ENCODE results near the gene SP3.
A peak's percentile ranks its signal among the peaks of the same experiment; 100 is the strongest.

SP3 gene

DNA sequence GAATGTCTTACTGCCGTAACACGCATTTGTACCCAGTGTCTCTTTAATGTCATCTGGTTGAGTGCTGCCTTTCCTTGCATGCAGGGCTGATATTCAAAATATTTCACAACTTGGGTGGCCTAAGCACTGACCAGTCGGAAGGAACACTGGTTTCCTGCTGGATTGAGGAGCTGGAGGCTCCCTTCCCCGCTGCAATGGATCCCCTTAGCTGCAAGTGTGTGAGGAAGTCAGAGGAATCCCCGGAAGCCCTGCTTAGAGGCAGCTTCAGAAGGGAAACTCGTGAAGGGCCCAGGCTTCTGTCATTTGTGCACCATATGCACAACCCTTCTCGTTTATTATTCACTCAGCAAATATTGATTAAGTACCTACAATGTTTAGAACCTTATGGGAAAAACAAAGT is 33.2 kb upstream of the SP3 start:
- DNase-seq (ENCODE audit: insufficient read length, low spot score) (no peak), FAIRE-seq (no peak)
- no peak for TF ChIP-seq PAX5 (IDR thresholded peaks at IDR 0.05; ENCODE audit: insufficient read depth, low read length, severe bottlenecking)
- TF ChIP-seq POLR2AphosphoS5 (IDR thresholded peaks at IDR 0.05; ENCODE audit: low read depth, low read length), result no peak
- TF ChIP-seq TAF1 (IDR thresholded peaks at IDR 0.05; ENCODE audit: low read depth, low read length), result no peak
- TF ChIP-seq POU2F2 (IDR thresholded peaks at IDR 0.05; ENCODE audit: low read depth, low read length), result no peak
- TF ChIP-seq POLR2A (IDR thresholded peaks at IDR 0.05; ENCODE audit: low read depth, low read length), result no peak
- no peak for TF ChIP-seq SPI1 (IDR thresholded peaks at IDR 0.05; ENCODE audit: low read depth, low read length)

DNA sequence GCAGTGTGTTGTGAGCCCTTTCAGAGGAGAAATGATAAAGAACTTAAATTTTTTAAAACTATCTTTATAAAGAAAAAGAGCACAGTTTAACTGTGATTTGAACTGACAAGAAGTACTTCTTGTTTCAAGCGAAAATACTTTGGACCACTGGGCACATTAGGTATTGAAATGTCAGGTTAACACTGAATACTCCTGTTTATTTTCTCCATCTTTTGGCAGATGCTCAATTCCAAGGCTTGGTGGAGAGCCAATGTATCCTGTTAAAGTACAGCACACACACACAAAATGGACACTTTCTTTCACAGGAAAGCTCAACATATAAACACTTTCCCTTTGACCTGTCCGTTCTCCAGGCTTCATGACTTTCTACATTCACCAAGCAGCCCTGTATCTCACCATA is 32.6 kb upstream of the SP3 start:
- DNase-seq (ENCODE audit: insufficient read length, low spot score), result no peak
- TF ChIP-seq PAX5 (IDR thresholded peaks at IDR 0.05; ENCODE audit: insufficient read depth, low read length, severe bottlenecking), result no peak
- no peak for TF ChIP-seq TAF1 (IDR thresholded peaks at IDR 0.05; ENCODE audit: low read depth, low read length)
- TF ChIP-seq POLR2AphosphoS5 (IDR thresholded peaks at IDR 0.05; ENCODE audit: low read depth, low read length), result no peak
- TF ChIP-seq POLR2A (IDR thresholded peaks at IDR 0.05; ENCODE audit: low read depth, low read length), result no peak
- TF ChIP-seq SPI1 (IDR thresholded peaks at IDR 0.05; ENCODE audit: low read depth, low read length), result no peak
- no peak for TF ChIP-seq POU2F2 (IDR thresholded peaks at IDR 0.05; ENCODE audit: low read depth, low read length)
- FAIRE-seq, result no peak

GRCh38 chr2:173997269-173997668 is 32.1 kb upstream of the SP3 start:
- TF ChIP-seq SPI1 (IDR thresholded peaks at IDR 0.05; ENCODE audit: low read depth, low read length) (peak; percentile 60), POLR2A (IDR thresholded peaks at IDR 0.05; ENCODE audit: low read depth, low read length) (no peak)
- DNase-seq (ENCODE audit: insufficient read length, low spot score) (peak; percentile 39), FAIRE-seq (peak; percentile 84)

DNA sequence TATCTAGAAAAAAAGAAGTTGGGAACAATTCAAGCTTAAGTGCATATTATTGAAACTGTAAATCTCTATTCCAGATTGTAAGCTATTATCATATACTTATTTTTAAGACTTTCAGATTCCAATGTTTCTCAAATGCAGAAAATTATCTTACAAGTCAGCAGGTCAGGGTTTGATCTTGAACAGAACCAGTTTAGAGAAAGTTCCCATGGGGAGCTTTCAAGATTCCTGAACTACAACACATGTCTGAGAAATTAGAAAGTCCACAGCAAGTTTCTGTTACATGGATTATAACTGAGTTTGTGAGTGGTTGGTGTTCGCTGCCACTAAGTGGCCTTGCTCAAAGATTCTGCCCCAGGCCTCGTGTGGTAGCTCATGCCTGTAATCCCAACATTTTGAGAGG is 31.6 kb upstream of the SP3 start:
- FAIRE-seq (no peak), DNase-seq (ENCODE audit: insufficient read length, low spot score) (no peak)
- no peak for TF ChIP-seq SPI1 (IDR thresholded peaks at IDR 0.05; ENCODE audit: low read depth, low read length)
- no peak for TF ChIP-seq PAX5 (IDR thresholded peaks at IDR 0.05; ENCODE audit: insufficient read depth, low read length, severe bottlenecking)
- no peak for TF ChIP-seq TAF1 (IDR thresholded peaks at IDR 0.05; ENCODE audit: low read depth, low read length)
- TF ChIP-seq POLR2A (IDR thresholded peaks at IDR 0.05; ENCODE audit: low read depth, low read length), result no peak
- no peak for TF ChIP-seq POLR2AphosphoS5 (IDR thresholded peaks at IDR 0.05; ENCODE audit: low read depth, low read length)
- no peak for TF ChIP-seq POU2F2 (IDR thresholded peaks at IDR 0.05; ENCODE audit: low read depth, low read length)

- DNase-seq (ENCODE audit: insufficient read length, low spot score) (no peak), FAIRE-seq (no peak)
- TF ChIP-seq POLR2AphosphoS5 (IDR thresholded peaks at IDR 0.05; ENCODE audit: low read depth, low read length), result no peak
- no peak for TF ChIP-seq POU2F2 (IDR thresholded peaks at IDR 0.05; ENCODE audit: low read depth, low read length)
- no peak for TF ChIP-seq TAF1 (IDR thresholded peaks at IDR 0.05; ENCODE audit: low read depth, low read length)
- no peak for TF ChIP-seq SPI1 (IDR thresholded peaks at IDR 0.05; ENCODE audit: low read depth, low read length)
- TF ChIP-seq PAX5 (IDR thresholded peaks at IDR 0.05; ENCODE audit: insufficient read depth, low read length, severe bottlenecking), result no peak
- TF ChIP-seq POLR2A (IDR thresholded peaks at IDR 0.05; ENCODE audit: low read depth, low read length), result no peak
Measured at GRCh38 chr2:173993459-173993858, 28.3 kb upstream of the SP3 start.

DNA sequence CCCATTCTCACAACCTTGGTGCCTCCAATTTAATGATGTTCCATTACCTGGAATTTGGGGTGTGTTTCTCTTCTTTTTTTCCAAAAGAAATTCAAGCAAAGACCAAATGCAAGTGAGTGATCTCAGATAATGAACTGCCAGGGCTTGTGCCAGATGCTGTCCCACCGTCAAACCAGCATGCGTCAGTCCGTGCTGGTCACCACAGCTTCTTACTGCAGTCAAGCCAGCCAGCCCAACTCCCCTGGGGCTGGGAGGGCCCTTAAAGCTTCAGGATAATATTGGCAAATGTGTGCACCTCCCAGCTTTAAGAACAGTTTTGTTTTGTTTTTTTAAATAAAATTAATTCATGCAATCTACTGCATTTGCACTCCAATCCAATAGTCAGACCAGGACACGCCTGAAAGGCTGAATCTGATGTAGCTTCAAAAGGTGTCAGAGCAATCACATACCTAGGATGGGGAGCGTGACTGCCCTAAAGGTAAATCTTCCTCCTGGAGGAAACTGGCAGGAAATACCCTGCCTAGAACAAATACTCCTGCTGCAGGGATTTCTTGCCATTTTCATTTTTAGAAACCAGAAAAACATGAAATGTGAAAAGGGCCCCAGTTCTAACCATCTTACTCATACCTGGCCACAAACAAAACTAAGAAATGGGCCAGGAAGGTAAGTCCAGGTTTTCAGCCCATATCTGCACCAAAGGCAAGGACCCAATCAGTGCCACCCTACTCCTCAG is 26.8 kb upstream of the SP3 start:
- DNase-seq (ENCODE audit: insufficient read length, low spot score) (no peak), FAIRE-seq (no peak)
- TF ChIP-seq PAX5 (IDR thresholded peaks at IDR 0.05; ENCODE audit: insufficient read depth, low read length, severe bottlenecking), result no peak
- no peak for TF ChIP-seq TAF1 (IDR thresholded peaks at IDR 0.05; ENCODE audit: low read depth, low read length)
- no peak for TF ChIP-seq SPI1 (IDR thresholded peaks at IDR 0.05; ENCODE audit: low read depth, low read length)
- no peak for TF ChIP-seq POU2F2 (IDR thresholded peaks at IDR 0.05; ENCODE audit: low read depth, low read length)
- TF ChIP-seq POLR2AphosphoS5 (IDR thresholded peaks at IDR 0.05; ENCODE audit: low read depth, low read length), result no peak

DNA sequence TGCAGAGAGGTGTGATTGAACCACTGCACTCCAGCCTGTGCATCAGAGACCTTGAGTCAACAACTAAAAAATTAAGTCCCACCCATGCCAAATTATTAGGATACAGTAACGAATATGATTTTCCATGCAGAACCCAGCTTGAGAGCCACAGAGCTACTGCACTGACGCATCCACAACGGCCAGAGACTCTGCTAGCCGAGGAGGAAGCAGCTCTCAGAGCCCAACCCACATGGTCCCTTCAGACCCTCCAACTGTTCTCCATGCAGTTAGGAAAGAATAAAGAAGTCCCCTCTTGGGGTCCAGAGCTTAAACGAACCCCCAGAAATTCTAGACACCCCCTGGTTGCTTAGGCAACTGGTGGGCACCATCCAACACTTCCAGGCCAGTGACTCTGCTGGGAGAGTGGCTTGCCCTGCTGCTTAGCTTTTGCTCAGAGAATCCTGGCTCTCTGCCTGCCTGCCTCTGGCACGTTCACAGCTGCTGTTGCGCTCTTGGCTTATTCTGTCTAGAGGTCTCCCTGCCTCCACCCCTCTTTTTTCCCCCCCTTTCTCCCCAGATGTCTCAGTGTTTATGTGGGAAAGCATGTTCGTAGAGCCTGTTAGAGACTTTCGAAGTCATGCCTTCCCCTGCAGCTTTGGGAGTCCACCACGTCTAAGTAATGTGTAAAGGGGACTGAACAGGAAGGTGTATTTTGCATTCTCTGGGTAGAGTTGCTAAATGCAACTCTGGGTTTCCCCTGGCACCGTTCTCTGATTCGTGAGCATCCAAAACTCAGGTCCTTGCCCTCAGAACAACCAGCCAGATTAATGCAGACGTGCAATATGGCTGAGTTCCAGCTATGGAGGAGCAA is 26.0 kb upstream of the SP3 start:
- TF ChIP-seq POU2F2 (IDR thresholded peaks at IDR 0.05; ENCODE audit: low read depth, low read length), result no peak
- no peak for TF ChIP-seq SPI1 (IDR thresholded peaks at IDR 0.05; ENCODE audit: low read depth, low read length)
- no peak for TF ChIP-seq TAF1 (IDR thresholded peaks at IDR 0.05; ENCODE audit: low read depth, low read length)
- TF ChIP-seq POLR2AphosphoS5 (IDR thresholded peaks at IDR 0.05; ENCODE audit: low read depth, low read length), result no peak
- TF ChIP-seq PAX5 (IDR thresholded peaks at IDR 0.05; ENCODE audit: insufficient read depth, low read length, severe bottlenecking), result no peak
- no peak for TF ChIP-seq POLR2A (IDR thresholded peaks at IDR 0.05; ENCODE audit: low read depth, low read length)
- DNase-seq (ENCODE audit: insufficient read length, low spot score) (no peak), FAIRE-seq (peak; percentile 91)

DNA sequence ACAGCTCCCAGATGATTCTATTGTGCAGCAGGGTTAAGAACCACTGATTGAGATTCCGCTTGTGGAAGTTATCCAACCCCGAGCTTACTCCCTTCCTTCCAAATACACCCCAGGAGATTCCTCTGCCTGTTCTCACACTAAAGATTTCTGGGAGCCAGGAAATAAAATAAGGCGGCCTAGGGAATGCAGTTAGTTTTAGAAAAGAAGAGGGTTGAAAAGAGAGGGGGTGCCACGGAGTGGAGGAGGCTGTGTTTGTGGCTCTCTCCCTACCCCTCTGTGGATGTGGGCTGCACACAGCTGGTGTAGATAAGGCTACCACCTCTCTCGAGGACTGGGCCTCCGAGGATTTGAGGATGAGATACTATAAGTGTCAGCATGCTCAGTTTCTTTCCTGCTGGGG is 25.1 kb upstream of the SP3 start:
- no peak for FAIRE-seq
- TF ChIP-seq POLR2A (IDR thresholded peaks at IDR 0.05; ENCODE audit: low read depth, low read length), result no peak
- no peak for TF ChIP-seq POLR2AphosphoS5 (IDR thresholded peaks at IDR 0.05; ENCODE audit: low read depth, low read length)
- TF ChIP-seq POU2F2 (IDR thresholded peaks at IDR 0.05; ENCODE audit: low read depth, low read length), result no peak
- TF ChIP-seq SPI1 (IDR thresholded peaks at IDR 0.05; ENCODE audit: low read depth, low read length), result no peak
- TF ChIP-seq PAX5 (IDR thresholded peaks at IDR 0.05; ENCODE audit: insufficient read depth, low read length, severe bottlenecking), result no peak
- TF ChIP-seq TAF1 (IDR thresholded peaks at IDR 0.05; ENCODE audit: low read depth, low read length), result no peak
- no peak for DNase-seq (ENCODE audit: insufficient read length, low spot score)

- no peak for TF ChIP-seq SPI1 (IDR thresholded peaks at IDR 0.05; ENCODE audit: low read depth, low read length)
- no peak for TF ChIP-seq POU2F2 (IDR thresholded peaks at IDR 0.05; ENCODE audit: low read depth, low read length)
- TF ChIP-seq TAF1 (IDR thresholded peaks at IDR 0.05; ENCODE audit: low read depth, low read length), result no peak
- TF ChIP-seq POLR2AphosphoS5 (IDR thresholded peaks at IDR 0.05; ENCODE audit: low read depth, low read length), result no peak
- TF ChIP-seq PAX5 (IDR thresholded peaks at IDR 0.05; ENCODE audit: insufficient read depth, low read length, severe bottlenecking), result no peak
- TF ChIP-seq POLR2A (IDR thresholded peaks at IDR 0.05; ENCODE audit: low read depth, low read length), result no peak
- DNase-seq (ENCODE audit: insufficient read length, low spot score) (no peak), FAIRE-seq (no peak)
Measured at GRCh38 chr2:173989884-173990215, 24.7 kb upstream of the SP3 start.
